Left cardiac atrium (tissue), 4 donors: Measurements from ENCODE around the gene SLC45A3. TPM values are rescaled to one million over a fixed set of nuclear protein-coding genes. Genes with fewer than 3 reads are reported as not detected.

ENCODE experiments used
- ATAC-seq, 2 donors: fragments of 200-7000 bp; cut with Tn5 transposase; one replicate each; pipeline ENCODE4 v1.9.1; 2020; ENCODE audit warnings: mild to moderate bottlenecking in 2 of 2, moderate library complexity in 2 of 2
- DNase-seq: peaks from one replicate; pipeline ENCODE4 v3.0.0-alpha.2; 2020
- intact Hi-C, 2 donors: fragments of 100-400 bp; cut with DNase I; formaldehyde crosslinking; loops; one replicate each; pipeline versions ENCODE4 v1.14.1 to v1.15.1; 2022 to 2023
- total RNA-seq, 2 donors: library from RNA; stranded (reverse); fragmentation: NEBNext Ultra II Directional; extraction: Animal tissue kit (Norgen Biotek cat#: 25700); gene quantifications; one replicate each; pipeline ENCODE4 v1.2.1, GENCODE V29; 2021
- donor health status: DM: no; HTN: yes; CAD: no.
- donor health status: DM: no; HTN: yes; CAD: no; lungs with severe emphysema.
- donor health status: DM: yes; HTN: yes; CAD: no.
- donor health status: Dilated cardiomyopathy.

SLC45A3 gene
- total RNA-seq, 2 donors from 2014 or later = 1.3 to 3.3 TPM

DNA sequence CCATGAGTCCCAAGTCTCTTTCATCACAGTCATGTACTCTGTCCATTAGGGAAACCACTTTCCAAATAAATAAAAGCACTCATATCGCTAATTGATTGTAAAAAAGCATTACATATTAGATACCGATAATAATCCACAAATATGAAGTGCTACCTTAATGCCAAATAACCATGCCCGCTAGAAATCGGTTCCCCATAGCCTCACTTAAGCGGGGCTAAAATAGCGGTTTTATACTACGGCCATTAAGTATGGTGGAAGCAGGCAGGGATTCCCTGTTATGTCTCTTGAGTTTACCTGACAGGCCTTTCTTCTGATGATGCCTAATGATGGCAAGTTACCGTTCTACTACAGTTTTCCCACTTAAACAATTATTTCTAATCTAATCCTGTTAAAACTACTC, 52.4 kb downstream of the SLC45A3 start:
- intact Hi-C loops = no loop called here

DNA sequence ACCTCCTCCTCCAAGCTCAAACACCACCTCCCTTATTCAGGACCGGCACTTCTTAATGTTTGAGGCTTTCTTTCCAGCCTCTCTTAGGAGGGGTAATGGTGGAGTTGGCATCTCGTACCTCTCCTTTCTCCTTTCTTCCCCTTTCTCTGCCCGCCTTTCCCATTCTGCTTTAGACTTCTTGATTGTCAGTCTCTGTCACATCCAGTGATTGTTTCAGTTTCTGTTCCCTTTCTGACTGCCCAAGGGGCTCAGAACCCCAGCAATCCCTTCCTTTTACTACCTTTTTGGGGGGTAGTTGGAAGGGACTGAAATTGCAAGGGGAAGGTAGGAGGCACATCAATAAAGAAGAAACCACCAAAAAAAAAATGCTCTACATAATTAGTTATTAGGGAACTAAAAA, 54.1 kb downstream of the SLC45A3 start:
- intact Hi-C loops = no loop called here
- DNase-seq (no peak), ATAC-seq (no peak)

More for the DNA sequence above, 52.4 kb downstream of the SLC45A3 start:
- ATAC-seq (no peak), DNase-seq (no peak)

DNA sequence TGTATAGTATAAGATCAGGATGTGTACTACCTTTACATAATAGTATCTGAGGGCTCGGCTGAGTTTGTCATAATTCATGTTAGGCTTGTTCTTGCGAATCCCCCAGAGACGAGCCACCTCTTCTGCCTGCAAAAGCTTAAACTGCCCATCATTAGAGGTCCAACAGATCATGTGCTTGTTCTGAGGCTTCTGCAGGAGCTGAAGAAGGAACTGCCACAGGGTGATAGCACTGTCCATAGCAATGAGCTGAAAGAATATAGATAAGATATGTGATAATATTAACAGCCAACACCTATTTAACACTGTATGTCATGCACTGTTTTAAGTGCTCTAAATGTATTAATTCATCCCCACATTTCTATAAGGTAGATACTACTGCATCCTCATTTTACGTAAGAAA, 56.7 kb downstream of the SLC45A3 start:
- DNase-seq = no peak
- intact Hi-C loops = no loop called here

DNA sequence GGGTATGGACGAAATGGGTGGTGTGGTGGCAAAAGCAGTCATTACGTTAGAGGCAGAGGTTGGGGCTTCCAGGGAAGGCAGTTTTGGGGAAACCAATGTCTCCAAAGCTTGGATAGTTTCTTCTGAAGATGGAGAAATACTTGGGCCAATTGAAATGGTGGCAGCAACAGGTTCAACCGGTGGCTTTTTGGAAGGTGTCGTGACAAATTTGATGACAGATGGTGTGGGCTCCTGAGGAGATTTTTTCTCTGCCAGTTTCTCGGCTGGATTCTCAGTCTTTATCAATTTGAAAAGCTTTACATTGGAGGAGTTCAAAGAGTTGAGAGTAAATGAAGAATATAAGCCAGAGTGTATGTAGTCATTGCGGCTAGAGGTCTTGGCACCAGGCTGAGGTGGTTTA, 60.0 kb downstream of the SLC45A3 start:
- ATAC-seq (no peak), DNase-seq (no peak)
- intact Hi-C loops = no loop called here

More for the DNA sequence above, 56.7 kb downstream of the SLC45A3 start:
- no peak for ATAC-seq

DNA sequence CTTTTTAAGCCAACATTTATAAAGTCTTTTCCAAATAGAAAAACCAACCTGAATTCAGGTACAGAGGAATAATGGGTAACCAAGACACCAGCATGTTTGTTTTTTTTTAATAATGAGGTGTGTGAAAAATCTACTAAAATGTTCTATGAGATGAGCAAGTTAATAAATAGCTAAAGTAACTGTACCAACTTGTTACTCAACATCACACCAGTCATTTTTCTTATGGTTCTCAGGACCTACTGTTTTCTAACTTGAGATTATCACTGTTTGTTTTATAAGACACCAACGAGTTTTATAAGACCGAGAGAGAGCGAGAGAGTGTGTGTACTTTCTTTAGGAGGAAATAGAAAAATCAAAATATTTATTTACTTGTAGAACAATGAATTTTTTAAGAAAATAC, 60.9 kb downstream of the SLC45A3 start:
- ATAC-seq (no peak), DNase-seq (no peak)
- intact Hi-C loops = no loop called here

DNA sequence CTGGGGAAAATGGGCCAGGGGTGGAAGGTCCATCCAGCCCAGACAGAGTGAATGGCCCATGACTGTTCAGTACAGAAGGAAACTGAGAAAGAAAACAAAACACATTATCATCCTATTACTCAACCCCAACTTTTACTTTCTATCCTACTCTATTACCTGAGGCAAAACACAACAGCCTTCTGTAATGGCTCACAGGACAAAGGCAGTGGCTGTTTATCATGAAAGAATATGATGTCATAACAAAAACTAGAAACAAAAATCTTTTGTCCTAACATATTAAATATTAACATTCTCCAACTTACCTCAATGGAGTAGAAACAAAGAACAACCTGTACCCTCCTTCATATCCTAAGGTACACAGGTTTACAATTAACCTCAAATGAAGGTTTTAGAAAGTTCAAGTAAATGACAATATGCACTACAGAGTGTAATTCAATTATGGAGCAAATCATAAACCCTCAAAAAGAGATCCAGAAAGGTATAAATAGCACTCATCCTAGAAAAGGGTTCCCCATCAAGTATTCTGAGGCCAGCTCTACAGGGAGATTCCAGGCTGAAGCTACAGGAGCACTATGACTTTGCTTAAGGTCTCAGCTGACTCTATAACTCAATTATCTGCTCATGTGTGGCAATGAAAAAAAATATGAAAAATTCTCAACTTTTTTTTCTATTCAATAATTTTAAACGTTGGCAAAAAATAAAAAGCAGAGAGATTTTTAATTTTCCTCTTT, 63.6 kb downstream of the SLC45A3 start:
- ATAC-seq = no peak
- DNase-seq = no peak
- intact Hi-C loops = no loop called here

DNA sequence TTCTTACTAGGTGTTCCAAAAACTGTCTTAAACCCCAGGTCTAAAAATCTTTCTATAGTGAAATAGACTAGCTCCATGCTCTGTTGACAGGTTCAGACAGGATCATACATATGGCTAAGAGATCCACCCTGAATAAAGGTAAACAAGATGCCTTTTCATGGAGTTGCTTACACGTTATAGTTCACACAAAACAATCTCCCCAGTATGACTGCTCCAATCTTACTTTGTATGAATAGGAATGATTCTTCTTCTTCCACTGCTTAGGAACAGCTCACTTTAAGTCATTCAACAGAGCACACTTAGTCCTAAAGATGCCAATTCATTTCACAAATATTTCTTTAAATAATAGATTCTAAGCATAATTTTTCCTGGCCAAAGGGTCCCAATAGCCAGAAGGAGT, 64.5 kb downstream of the SLC45A3 start:
- ATAC-seq (no peak), DNase-seq (no peak)
- intact Hi-C loops = no loop called here

DNA sequence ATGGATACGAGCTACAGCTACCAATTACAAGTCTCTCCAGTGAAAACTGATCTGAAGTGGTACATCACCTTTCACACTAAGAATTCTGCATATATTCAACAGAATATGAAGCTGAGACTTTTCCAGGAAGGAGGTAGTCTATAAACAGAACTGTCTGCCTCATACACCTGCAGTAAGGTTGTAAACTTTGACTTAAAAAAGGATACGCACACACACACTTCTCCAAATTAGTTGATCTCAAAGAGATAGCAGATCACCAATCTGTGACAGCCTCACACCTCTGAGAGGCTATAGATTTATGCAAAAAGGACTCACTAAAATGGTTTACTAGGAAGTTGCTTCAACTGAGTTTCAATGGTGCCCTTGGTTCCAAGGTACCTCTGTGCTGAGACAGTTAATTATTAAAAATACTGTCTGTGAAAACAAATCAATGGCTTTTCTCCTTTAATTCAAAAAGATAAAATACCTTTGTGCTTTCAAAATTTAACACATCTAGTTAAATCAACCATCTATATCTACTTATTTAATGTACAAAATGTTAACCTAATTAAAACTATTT, 66.4 kb downstream of the SLC45A3 start:
- intact Hi-C loops = no loop called here
- ATAC-seq (no peak), DNase-seq (no peak)

DNA sequence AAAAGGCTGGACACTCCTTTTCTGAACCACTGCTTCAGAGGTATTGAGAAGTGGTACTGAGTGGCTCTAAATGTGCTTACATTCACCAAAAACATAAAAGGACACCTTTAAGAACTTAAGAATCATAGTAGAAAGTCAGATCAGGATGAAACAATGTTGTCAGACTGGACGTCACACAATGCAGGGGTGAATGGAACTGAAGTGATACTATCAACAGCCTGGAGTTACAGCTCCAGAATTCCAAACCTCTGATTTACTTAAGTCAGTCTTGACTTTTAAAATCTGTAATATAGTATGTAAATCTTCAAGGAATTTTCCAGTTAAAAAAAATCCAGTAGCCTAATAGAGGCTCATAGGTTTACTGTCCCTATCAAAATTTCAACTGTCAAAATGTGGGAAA, 67.8 kb downstream of the SLC45A3 start:
- DNase-seq = no peak
- ATAC-seq = no peak
- intact Hi-C loops = no loop called here

DNA sequence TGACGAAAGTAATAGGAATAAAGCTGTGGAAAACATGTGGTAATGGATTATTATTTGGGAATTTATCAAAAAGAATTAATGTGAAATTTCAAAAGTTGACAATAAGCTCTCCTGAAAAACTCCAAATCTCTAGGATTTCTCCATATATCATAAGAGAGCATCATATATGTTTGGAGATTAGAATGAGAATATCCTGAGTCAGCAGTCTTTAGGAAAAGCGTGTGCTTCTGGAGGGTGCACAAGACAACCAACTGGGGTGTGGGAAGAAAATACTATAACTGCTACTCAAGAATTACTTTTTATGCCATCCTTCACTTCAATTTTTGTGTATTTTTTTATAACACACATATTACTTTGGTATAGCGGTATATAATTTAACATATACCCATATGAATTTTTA, 68.2 kb downstream of the SLC45A3 start:
- intact Hi-C loops = no loop called here
- no peak for DNase-seq
- no peak for ATAC-seq

DNA sequence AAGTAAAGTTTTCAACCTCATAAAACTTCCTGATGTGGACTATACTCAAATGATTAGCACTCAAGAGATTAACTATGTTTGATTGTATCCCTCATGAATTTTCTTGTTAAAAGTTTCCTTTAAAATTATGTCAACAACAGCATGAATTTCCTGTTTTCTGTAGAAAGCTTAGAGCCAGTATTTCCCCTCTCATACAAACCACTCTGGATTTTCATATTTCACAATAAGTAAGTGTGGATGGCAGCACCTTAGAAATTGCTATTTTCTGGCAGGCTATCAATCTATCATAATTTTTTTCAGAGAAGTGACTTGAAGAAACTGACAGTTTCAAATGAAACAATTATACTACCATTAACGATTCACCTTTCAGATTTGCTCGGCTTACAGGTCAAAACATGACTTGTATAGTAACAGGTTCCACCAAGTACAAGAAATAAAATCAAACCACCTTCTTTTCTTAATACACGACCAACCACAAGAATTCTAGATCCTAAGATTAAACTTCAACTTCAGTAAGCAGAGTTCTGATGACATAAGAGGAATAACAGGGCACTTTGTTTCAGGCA, 69.3 kb downstream of the SLC45A3 start:
- ATAC-seq (no peak), DNase-seq (no peak)
- intact Hi-C loops = no loop called here

DNA sequence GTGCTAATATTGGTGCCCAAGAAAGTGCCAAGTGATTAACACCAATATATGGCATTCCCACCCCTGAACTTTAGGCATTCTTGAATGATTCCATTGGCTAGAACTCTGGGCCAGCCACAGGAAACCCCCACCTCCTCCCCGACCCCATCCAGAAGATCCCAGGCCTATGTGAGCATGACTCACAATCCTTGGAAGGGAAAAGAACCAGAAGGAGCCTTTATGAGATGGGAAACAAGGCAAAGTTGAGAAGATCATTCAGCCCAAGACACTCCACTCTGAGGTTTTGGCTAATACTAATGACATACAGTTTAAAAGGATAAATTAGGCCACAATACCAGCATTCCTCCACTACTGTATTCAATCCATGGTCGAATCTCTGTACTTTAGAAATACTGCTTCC, 70.3 kb downstream of the SLC45A3 start:
- ATAC-seq (peak in 1 of 2 donors; percentile 57), DNase-seq (no peak)

More for the DNA sequence above, 70.3 kb downstream of the SLC45A3 start:
- intact Hi-C loops = no loop called here

Other genes starting within 250 kb of the SLC45A3 start
- under 1 TPM in 1 of 2 donors, not detected in 1; 0.16 TPM for gene BLACAT1, start 224.5 kb downstream of the SLC45A3 start, total RNA-seq
- 100 to 1,000 TPM; 102 to 118 TPM for gene CDK18, start 175.8 kb downstream of the SLC45A3 start, total RNA-seq
- gene ELK4, start 48.5 kb downstream of the SLC45A3 start, total RNA-seq = 10 to 100 TPM; 36.3 to 39.1 TPM
- gene NUCKS1, start 69.7 kb upstream of the SLC45A3 start, total RNA-seq = 100 to 1,000 TPM; 162 to 221 TPM
- 10 to 100 TPM; 13.1 to 18.7 TPM for gene RAB29, start 95.0 kb upstream of the SLC45A3 start, total RNA-seq
- gene SLC41A1, start 132.7 kb upstream of the SLC45A3 start, total RNA-seq = 100 to 1,000 TPM; 162 to 206 TPM
- gene PM20D1, start 169.6 kb upstream of the SLC45A3 start, total RNA-seq = under 1 TPM; 0.31 to 0.91 TPM